ENCODE results near the gene RIMBP2.
"Not testable (repeated sequence)": the region's sequence is repeated elsewhere in the genome, so short reads cannot be mapped to it uniquely, and the experiment has no call there.

RIMBP2 gene

DNA sequence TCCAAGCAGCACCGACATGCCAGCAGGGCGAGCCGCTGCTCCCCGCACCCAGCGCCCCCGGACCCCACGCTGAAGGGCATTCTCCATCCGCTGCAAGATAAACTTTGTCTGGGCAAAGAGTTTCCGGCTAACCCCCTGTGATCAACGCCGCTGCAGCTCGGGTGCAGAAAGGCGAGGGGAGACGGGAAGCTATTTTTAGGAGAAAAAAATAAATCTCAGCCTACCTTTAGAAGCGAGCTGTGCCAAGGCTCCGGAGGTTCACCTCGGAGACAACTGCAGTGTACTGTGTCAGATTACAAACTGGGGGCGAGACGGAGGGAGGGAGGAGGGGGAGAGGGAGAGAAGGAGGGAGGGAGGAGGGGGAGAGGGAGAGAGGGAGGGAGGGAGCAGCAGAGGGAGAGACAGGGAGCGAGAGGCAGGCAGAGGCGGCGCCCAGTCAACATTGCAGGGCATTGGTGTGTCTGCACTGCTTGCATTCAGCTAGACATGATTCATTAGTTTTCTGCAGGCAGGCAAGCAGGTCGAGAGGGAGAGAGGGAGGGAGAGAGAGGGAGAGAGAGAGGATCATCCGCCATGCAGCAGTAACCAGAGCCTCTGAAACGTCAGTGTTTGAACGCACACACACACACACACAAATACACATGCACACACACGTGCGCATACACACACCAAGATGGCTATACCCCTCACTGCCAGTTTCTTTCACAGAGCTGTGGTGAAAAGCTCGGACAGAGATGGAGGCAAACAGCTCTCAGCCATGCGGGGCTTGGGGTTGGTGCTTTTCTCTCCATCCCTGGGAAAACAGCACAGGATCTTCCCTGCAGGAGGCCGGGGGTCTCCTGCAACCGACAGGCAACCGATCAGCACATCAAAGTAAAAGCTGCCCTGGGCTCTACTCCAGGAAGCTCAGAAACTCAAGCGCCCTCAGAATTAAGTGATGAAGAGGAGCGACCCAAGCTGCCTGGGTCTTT lies at the start of gene RIMBP2:
Gene RIMBP2, minus strand, starts transcription at position 302 of the 971 bp plus-strand sequence. CDS start 237,286 bp downstream, outside the sequence.
- DNase-seq = no peak

DNA sequence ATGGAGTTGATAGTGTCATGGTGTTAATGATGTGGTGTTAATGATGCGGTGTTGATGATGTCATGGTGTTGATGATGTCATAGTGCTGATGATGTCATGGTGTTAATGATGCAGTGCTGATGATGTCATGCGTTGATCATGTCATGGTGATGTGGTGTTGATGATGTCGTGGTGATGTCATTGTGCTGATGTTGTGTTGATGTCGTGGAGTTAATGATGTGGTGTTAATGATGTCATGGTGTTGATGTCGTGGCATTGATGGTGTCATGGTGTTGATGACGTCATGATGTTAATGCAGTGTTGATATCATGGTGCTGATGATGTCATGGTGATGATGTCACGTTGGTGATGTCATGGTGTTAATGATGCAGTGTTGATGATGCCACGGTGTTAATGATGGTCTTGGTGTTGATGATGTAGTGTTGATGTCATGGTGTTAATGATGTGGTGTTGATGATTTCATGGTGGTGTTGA lies 49.1 kb upstream of the RIMBP2 start:
- peak; percentile 15 to 35 (median 33) for DNase-seq

DNA sequence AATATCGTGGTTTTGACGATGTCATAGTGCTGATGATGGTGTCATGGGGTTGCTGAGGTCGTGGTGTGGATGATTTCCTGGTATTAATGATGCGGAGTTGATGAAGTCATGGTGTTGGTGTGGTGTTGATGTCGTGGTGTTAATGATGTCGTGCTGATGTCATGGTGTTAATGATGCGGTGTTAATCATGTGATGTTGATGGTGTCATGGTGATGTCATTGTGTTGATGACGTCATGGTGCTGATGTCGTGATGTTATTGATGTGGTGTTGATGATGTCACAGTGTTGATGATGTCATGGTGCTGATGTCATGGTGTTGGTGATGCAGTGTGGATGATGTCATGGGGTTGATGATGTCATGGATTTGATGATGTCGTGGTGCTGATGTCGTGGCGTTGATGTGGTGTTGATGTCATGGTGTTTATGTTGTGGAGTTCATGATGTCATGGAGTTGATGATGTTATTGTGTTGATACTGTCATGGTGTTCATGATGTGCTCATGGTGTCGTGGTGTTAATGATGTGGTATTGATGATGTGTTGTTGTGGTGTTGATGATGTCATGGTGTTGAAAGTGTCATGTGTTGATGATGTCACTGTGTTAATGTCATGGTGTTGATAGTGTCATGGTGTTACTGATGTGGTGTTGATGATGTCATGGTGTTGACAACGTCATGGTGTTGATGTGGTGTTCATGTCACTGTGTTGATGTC lies 48.5 kb upstream of the RIMBP2 start:
- peak; percentile 36 to 47 (median 44) for DNase-seq

GRCh38 chr12:130764073-130764472 lies 48.0 kb upstream of the RIMBP2 start:
- peak; percentile 11 to 37 (median 28) for DNase-seq

- DNase-seq = no peak
Measured at GRCh38 chr12:130762319-130762675, 46.2 kb upstream of the RIMBP2 start.

DNA sequence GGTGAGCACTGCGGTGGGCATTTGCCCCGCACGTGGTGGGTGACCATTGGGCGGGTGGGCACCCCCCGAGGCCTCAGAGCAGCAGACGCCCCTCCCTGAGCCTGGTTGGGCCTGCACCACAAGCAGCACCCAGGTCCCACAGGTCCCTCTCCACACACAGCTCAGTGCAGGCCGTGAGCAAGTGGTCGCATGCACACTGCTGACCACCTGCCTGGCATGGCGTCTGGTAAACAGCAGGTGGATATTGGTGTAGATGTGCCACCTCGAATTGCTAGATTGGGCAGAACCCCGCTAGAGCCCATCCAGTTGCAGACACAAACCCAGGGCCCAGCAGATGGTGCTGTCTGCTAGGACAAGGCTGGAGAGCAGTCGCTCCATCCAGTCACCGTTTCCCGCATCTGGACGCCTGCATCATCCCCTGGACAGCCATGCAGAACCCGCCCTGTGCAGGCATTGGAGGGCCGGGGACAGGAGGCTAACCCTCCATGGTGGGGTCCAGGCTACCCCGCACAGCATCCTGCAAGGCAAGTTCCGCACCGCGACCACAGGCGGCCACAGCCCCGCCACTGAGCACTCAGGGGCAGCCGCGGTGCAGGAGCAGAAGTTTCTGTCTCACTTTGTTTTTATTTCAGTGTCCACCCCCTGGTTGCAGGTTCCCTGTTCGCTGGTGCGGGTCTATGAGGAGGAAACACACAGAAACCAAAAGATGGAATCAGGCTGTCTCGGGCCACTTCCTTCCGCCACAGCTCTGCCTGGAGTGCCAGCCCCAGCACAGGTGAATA lies 45.6 kb upstream of the RIMBP2 start:
- DNase-seq = peak; percentile 57 to 74 (median 58)

DNA sequence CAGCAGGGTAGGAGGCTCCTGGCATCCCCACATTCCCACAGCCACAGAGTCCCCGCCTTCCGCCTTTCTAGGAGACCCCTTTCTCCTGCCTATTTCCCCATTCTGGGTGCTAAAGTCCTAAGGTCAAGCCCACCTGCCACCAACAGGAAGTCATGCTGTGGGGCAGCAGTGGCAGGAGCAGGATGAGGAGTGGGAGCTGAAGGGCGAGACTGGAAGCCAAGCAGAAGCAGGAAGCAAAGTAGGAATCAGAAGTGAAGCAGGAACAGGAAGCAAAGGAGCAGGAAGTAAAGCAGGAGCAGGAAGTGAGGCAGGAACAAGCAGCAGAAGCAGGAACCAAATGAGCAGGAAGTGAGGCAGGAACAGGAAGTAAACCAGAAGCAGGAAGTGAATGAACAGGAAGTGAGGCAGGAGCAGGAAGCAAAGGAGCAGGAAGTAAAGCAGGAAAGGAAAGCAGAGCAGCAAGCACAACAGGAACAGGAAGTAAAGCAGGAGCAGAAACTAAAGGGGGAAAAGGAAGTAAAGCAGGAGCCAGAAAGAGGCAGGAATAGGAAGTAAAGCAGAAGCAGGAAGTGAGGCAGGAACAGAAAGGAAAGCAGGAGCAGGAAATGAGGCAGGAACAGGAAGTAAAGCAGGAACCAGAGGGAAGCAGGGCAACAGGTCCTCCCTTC lies 38.3 kb upstream of the RIMBP2 start:
- DNase-seq = no peak

DNA sequence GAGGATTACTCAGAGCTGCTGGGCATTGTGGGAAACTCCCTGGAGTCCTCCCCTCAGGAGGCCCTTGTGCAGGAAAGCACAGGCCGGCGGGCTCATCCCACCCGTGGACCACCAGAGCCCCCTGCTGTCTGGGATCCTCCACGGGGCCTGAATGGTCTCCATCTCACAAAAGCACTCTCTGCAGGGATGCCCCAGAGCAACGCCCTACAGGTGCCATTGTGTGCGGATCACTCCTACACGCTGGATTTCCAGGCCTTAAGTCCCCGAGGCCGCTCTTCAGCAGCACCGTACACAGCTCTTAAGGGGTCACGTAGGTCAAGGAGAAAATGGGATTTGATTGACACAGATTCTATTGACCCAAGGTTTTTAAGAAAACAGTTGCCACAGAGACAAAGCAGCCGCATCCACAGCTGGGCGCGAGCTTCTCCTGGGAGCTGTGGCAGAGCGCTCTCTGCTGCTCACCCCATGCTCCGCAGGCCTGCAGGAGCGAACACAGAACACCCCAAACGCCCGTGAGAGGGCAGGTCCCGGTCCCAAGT lies 36.7 kb upstream of the RIMBP2 start:
- DNase-seq = no peak

GRCh38 chr12:130752037-130752436 lies 35.9 kb upstream of the RIMBP2 start:
- DNase-seq = not testable (repeated sequence)

DNA sequence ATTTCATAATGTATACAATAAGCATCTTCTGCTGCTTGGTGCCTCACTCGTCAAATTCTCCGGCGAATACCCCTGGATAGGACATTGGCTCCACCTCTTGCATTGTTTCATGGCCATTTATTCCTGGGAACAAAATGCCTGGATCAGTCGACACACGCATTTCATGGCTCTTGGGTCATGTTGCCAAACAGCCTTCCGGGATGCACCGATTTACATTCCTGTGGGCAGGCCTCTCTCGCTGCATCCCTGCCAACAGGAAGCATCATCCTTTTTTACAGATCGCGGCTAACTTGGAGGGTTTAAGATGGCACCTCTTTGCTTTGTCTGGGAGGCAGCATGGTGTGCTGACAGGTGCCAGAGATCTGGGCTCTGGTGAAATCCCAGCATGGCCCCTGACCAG lies 32.7 kb upstream of the RIMBP2 start:
- DNase-seq = no peak

GRCh38 chr12:130747867-130748740 lies 32.0 kb upstream of the RIMBP2 start:
- peak; percentile 75 to 91 (median 87) for DNase-seq

GRCh38 chr12:130746546-130746945 lies 30.4 kb upstream of the RIMBP2 start:
- no peak for DNase-seq

- no peak for DNase-seq
Measured at GRCh38 chr12:130745921-130746320, 29.8 kb upstream of the RIMBP2 start.

- DNase-seq = no peak
Measured at GRCh38 chr12:130744274-130744673, 28.2 kb upstream of the RIMBP2 start.

DNA sequence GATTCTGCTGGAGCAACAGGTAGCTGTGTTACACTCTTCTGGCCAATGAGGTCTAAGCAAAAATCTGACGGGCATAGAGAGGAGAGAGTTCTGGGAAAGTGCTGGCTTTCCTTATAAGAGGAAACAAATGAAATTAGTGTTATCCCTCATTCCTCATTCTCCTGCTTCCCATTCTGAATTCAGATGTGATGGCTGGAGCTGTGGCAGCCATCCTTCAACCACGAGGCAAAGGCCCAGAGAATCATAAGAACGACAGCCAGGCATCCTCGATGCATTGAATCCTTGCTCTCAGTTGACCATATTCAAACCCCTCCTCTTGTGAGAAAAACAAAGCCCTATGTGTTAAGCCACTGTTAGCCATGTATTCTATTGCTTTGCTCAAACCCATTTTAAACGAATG lies 27.5 kb upstream of the RIMBP2 start:
- DNase-seq = no peak

DNA sequence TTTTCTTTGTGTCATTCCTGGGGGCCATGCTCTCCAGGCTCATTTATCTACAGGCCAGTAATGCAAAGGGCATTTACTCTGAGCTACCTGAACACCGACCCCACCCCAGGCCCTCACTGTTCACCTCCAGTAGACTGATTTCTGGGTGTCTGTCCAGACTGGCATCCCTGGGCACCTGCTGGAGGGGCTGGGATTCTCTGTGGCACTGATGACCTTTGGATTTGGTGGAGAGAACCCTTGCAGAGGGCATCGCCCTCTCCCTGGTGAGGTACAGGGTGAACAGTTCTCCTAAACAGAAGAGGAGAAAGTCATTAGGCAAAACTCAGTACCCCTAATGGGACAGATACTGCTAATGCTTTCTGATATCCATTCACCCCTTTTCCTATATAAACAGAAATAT lies 27.1 kb upstream of the RIMBP2 start:
- no peak for DNase-seq

GRCh38 chr12:130742716-130743115 lies 26.6 kb upstream of the RIMBP2 start:
- DNase-seq = no peak

- DNase-seq = no peak
Measured at GRCh38 chr12:130742112-130742511, 26.0 kb upstream of the RIMBP2 start.

GRCh38 chr12:130739571-130739970 lies 23.5 kb upstream of the RIMBP2 start:
- DNase-seq = no peak

- not testable (repeated sequence) for DNase-seq
Measured at GRCh38 chr12:130738403-130738802, 22.3 kb upstream of the RIMBP2 start.

- DNase-seq = no peak
Measured at GRCh38 chr12:130737731-130738130, 21.6 kb upstream of the RIMBP2 start.
